ENCODE measurements around the gene CAND1. TPM values are rescaled to one million over a fixed set of nuclear protein-coding genes. Genes with fewer than 3 reads are reported as not detected.

CAND1 gene
- total RNA-seq, 1 experiment from 2014 or later = 190 TPM

DNA sequence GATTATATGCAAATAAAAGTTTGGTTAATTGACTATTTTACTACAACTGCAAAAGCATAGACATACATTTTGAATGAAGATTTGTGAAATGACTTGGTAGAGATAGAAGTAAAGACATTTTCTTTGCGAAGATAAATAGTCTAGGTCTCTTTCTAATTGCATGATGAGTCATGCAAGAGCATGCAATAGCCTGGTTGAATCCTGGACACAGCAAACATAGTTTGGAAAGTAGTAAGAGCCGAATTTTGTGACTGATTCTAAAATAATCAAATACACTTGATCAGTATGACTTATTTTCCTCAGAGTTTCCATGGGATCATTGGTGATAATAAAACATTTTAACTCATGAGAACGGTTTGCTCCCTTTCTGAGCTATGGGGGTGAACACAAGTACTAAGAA is 27.7 kb upstream of the CAND1 start:
- in situ Hi-C loops (cut with HindIII; ENCODE audit: low pct_unique_long_range_greater_than_20kb, low sequenced_read_pairs) = no loop called here
- no peak for ATAC-seq
- no peak for DNase-seq (ENCODE audit: low read depth, low spot score)

DNA sequence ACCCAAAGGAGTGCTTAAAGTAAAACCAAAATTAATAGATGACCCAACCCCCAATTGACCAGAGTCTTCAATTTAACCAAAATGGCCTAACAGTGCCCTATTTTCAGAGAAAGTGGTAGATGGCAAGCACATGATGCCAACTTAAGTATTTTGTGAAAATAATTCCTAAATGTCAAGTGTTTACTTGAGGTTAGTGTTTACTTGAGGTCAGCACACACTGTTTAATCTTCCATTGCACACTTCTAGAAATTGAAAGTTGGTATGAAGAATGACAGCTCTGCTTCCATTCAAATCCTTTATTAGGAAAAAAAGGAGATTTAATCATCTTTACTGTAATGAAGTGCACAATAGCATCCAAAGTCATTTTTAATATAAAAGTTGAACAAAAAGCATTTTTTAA is 25.9 kb upstream of the CAND1 start:
- no peak for ATAC-seq
- H3K27ac ChIP-seq (ENCODE audit: low read length) = no peak overlapping the region
- in situ Hi-C loops (cut with HindIII; ENCODE audit: low pct_unique_long_range_greater_than_20kb, low sequenced_read_pairs) = no loop called here

More for the DNA sequence above, 27.7 kb upstream of the CAND1 start:
- no TSS peak for BruUV-seq (replicated peaks)
- H3K27ac ChIP-seq (ENCODE audit: low read length) = no peak overlapping the region
- no peaks in the 10 kb centered on the region for H3K4me1 ChIP-seq (ENCODE audit: control insufficient read depth, insufficient read depth, low read length)
- H3K27me3 ChIP-seq (ENCODE audit: control insufficient read depth, insufficient read depth, low read length) = no peaks in the 10 kb centered on the region; the same call in 1 of the 2 replicates
- intact Hi-C loops (cut with micrococcal nuclease; ENCODE audit: unreplicated experiment) = no loop called here
- no peaks in the 10 kb centered on the region for H3K36me3 ChIP-seq (ENCODE audit: control insufficient read depth, insufficient read depth, low read length)
- ChIA-PET POLR2A (no interaction called here), CTCF (no interaction called here)
- no peak overlapping the region for H3K4me3 ChIP-seq (ENCODE audit: low read depth in 2 of 2, low read length in 2 of 2)
- no peaks in the 10 kb centered on the region for H3K9me3 ChIP-seq (ENCODE audit: control insufficient read depth, insufficient read depth, low read depth, low read length)
- TF ChIP-seq SIN3A (IDR thresholded peaks at IDR 0.05; ENCODE audit: borderline replicate concordance, insufficient read depth, low read depth, low read length) (no peak), POLR2AphosphoS5 (IDR thresholded peaks at IDR 0.05; ENCODE audit: low read depth, low read length) (no peak), TCF7L2 (IDR thresholded peaks at IDR 0.05; ENCODE audit: low read depth, low read length) (no peak)
- TF ChIP-seq, protein P1, sequence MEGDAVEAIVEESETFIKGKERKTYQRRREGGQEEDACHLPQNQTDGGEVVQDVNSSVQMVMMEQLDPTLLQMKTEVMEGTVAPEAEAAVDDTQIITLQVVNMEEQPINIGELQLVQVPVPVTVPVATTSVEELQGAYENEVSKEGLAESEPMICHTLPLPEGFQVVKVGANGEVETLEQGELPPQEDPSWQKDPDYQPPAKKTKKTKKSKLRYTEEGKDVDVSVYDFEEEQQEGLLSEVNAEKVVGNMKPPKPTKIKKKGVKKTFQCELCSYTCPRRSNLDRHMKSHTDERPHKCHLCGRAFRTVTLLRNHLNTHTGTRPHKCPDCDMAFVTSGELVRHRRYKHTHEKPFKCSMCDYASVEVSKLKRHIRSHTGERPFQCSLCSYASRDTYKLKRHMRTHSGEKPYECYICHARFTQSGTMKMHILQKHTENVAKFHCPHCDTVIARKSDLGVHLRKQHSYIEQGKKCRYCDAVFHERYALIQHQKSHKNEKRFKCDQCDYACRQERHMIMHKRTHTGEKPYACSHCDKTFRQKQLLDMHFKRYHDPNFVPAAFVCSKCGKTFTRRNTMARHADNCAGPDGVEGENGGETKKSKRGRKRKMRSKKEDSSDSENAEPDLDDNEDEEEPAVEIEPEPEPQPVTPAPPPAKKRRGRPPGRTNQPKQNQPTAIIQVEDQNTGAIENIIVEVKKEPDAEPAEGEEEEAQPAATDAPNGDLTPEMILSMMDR (IDR thresholded peaks at IDR 0.05) = no peak
- TF ChIP-seq, protein P2, sequence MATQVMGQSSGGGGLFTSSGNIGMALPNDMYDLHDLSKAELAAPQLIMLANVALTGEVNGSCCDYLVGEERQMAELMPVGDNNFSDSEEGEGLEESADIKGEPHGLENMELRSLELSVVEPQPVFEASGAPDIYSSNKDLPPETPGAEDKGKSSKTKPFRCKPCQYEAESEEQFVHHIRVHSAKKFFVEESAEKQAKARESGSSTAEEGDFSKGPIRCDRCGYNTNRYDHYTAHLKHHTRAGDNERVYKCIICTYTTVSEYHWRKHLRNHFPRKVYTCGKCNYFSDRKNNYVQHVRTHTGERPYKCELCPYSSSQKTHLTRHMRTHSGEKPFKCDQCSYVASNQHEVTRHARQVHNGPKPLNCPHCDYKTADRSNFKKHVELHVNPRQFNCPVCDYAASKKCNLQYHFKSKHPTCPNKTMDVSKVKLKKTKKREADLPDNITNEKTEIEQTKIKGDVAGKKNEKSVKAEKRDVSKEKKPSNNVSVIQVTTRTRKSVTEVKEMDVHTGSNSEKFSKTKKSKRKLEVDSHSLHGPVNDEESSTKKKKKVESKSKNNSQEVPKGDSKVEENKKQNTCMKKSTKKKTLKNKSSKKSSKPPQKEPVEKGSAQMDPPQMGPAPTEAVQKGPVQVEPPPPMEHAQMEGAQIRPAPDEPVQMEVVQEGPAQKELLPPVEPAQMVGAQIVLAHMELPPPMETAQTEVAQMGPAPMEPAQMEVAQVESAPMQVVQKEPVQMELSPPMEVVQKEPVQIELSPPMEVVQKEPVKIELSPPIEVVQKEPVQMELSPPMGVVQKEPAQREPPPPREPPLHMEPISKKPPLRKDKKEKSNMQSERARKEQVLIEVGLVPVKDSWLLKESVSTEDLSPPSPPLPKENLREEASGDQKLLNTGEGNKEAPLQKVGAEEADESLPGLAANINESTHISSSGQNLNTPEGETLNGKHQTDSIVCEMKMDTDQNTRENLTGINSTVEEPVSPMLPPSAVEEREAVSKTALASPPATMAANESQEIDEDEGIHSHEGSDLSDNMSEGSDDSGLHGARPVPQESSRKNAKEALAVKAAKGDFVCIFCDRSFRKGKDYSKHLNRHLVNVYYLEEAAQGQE (IDR thresholded peaks at IDR 0.05; ENCODE audit: insufficient read depth in 1 of 2, low read depth in 2 of 2, low read length in 1 of 2) = no peak

More for the DNA sequence above, 25.9 kb upstream of the CAND1 start:
- intact Hi-C loops (cut with micrococcal nuclease; ENCODE audit: unreplicated experiment) = no loop called here
- no peak overlapping the region for H3K4me3 ChIP-seq (ENCODE audit: low read depth in 2 of 2, low read length in 2 of 2)
- TF ChIP-seq, protein P1 (IDR thresholded peaks at IDR 0.05) = no peak
- TF ChIP-seq POLR2AphosphoS5 (IDR thresholded peaks at IDR 0.05; ENCODE audit: low read depth, low read length) = no peak
- no peak for TF ChIP-seq TCF7L2 (IDR thresholded peaks at IDR 0.05; ENCODE audit: low read depth, low read length)
- no peak for TF ChIP-seq SIN3A (IDR thresholded peaks at IDR 0.05; ENCODE audit: borderline replicate concordance, insufficient read depth, low read depth, low read length)
- TF ChIP-seq, protein P2 (IDR thresholded peaks at IDR 0.05; ENCODE audit: insufficient read depth in 1 of 2, low read depth in 2 of 2, low read length in 1 of 2) = no peak
- H3K27me3 ChIP-seq (ENCODE audit: control insufficient read depth, insufficient read depth, low read length) = no peaks in the 10 kb centered on the region; the same call in 1 of the 2 replicates
- DNase-seq (ENCODE audit: low read depth, low spot score) = no peak
- ChIA-PET POLR2A (no interaction called here), CTCF (no interaction called here)
- H3K36me3 ChIP-seq (ENCODE audit: control insufficient read depth, insufficient read depth, low read length) = no peaks in the 10 kb centered on the region
- H3K9me3 ChIP-seq (ENCODE audit: control insufficient read depth, insufficient read depth, low read depth, low read length) = no peaks in the 10 kb centered on the region
- BruUV-seq (replicated peaks) = no TSS peak
- H3K4me1 ChIP-seq (ENCODE audit: control insufficient read depth, insufficient read depth, low read length) = no peaks in the 10 kb centered on the region
